ENCODE data around the gene LRRFIP1. TPM values are rescaled to one million over a fixed set of nuclear protein-coding genes. Genes with fewer than 3 reads are reported as not detected.

Gene LRRFIP1
- total and polyA plus RNA-seq, 12 donors, result 18.7 to 79.7 (median 51.8) TPM

GRCh38 chr2:237671466-237672138 lies 44.2 kb downstream of the LRRFIP1 start:
- H3K27ac ChIP-seq, result peak overlapping the region in 1 of 5 donors; percentile 60
- DNase-seq, result no peak
- no peaks in the 10 kb centered on the region for H3K9me3 ChIP-seq (replicated peaks in 1 of 3)
- TF ChIP-seq CTCF (IDR thresholded peaks at IDR 0.05), result no peak
- no peak for TF ChIP-seq POLR2A (IDR thresholded peaks at IDR 0.05)
- no peaks in the 10 kb centered on the region for H3K36me3 ChIP-seq (replicated peaks in 1 of 2)
- no peak overlapping the region for H3K4me3 ChIP-seq
- H3K4me1 ChIP-seq (replicated peaks in 1 of 2), result peaks cover 5 to 32% of the 10 kb centered on the region in 2 donors
- 80 to 83% (median 81%) methylated on average over 5 to 7 of the region's 7 CpGs for WGBS, 4 donors
- intact Hi-C loops (cut with DNase I), result loop anchor here (5.0 kb wide), 3 partner anchors 71 to 89 kb away; no protein-coding TSS in a partner anchor
- H3K27me3 ChIP-seq, result no peaks in the 10 kb centered on the region

DNA sequence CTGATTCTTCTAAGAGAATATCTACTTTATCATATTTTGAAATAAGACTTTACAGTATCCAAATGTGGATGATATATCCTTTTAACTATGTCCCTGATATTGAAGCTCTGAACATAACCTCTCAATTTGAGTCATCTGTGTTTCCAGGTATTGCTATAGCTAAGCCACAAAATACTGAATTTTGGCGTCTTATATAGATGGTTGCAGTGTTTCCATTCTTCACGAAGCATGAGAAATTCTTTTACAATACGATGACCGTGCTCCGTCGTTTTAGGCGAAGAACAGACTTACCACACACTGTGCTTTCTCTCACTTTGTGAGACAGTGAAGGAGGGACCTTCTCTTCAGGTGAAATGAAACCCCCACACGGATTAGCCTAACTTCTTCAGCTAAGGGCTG lies 45.3 kb downstream of the LRRFIP1 start:
- Histone ChIP-seq H3K27ac (no peak overlapping the region), H3K27me3 (no peaks in the 10 kb centered on the region), H3K36me3 (replicated peaks in 1 of 2) (no peaks in the 10 kb centered on the region), H3K4me3 (no peak overlapping the region), H3K9me3 (replicated peaks in 1 of 3) (no peaks in the 10 kb centered on the region), H3K4me1 (replicated peaks in 1 of 2) (peaks cover 9 to 41% of the 10 kb centered on the region in 2 donors)
- TF ChIP-seq CTCF (IDR thresholded peaks at IDR 0.05) (no peak), POLR2A (IDR thresholded peaks at IDR 0.05) (no peak)
- peak in 1 of 7 donors; percentile 19 for DNase-seq
- intact Hi-C loops (cut with DNase I), result loop anchor here (5.0 kb wide), 3 partner anchors 70 to 90 kb away; no protein-coding TSS in a partner anchor
- 69 to 77% (median 75%) methylated on average over 8 of the region's 8 CpGs for WGBS, 4 donors

DNA sequence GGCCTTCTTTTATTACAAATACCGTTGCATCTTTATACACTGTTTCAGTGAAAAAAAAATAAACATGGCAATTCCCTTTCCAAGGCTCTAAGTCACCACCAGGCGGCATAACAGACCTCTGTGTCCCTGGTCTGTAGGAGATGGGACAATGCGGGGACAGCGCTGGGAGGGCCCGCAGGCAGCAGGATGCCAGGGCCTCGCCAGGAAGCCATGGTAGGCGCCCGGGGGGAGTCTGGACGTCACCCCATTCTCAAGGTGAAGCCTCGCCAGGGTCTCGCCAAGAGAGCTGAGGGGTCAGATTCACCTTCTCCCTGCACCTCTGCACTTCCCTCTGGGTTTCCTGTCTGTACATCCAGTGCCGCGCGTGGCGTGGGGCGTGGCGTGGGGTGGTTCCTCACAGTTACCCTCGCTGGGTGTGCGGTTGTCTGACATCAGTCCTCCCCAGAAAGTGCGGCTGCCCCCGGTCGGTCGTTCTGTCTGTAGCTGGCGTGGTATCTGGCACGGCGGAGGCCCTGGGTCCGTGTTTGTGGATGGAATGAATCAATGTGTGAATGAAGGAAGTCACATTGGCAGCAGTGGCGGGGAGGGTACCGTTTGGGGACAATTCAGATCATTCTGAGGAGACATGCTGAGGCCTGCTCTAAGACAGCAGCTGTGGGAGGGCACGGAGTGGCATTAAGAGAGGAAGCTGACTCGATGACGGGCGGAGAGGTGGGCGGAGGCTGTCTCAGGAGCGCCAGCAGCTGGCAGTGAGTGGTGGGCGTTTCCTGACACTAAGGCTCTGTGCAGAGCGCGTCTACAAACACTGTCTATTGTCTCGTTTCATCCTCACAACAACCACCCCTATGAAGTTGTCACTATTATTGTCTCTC lies 46.0 kb downstream of the LRRFIP1 start:
- 47 to 68% (median 54%) methylated on average over 28 to 39 of the region's 39 CpGs for whole genome bisulfite sequencing, 4 donors
- Histone ChIP-seq H3K9me3 (replicated peaks in 1 of 3) (no peaks in the 10 kb centered on the region), H3K27me3 (no peaks in the 10 kb centered on the region), H3K4me3 (no peak overlapping the region), H3K4me1 (replicated peaks in 1 of 2) (peaks cover 9 to 48% of the 10 kb centered on the region in 2 donors), H3K27ac (peak overlapping the region in 2 of 5 donors; percentile 42 to 75), H3K36me3 (replicated peaks in 1 of 2) (no peaks in the 10 kb centered on the region)
- peak; percentile 48 to 86 (median 76) for TF ChIP-seq CTCF (IDR thresholded peaks at IDR 0.05)
- no peak for TF ChIP-seq POLR2A (IDR thresholded peaks at IDR 0.05)
- peak in 6 of 7 donors; percentile 46 to 85 (median 73) for DNase-seq
- intact Hi-C loops (cut with DNase I), result loop anchor here (5.0 kb wide), 3 partner anchors 69 to 91 kb away; no protein-coding TSS in a partner anchor

- 29 to 52% (median 37%) methylated on average over 16 to 17 of the region's 17 CpGs for WGBS, 4 donors
- peak; percentile 70 to 91 (median 73) for DNase-seq
- TF ChIP-seq CTCF (IDR thresholded peaks at IDR 0.05), result peak in 4 of 6 experiments; percentile 16 to 26 (median 19)
- TF ChIP-seq POLR2A (IDR thresholded peaks at IDR 0.05), result no peak
- Histone ChIP-seq H3K4me1 (replicated peaks in 1 of 2) (peaks cover 9 to 54% of the 10 kb centered on the region in 2 donors), H3K27ac (peak overlapping the region in 3 of 5 donors; percentile 7 to 75 (median 42)), H3K27me3 (no peaks in the 10 kb centered on the region), H3K4me3 (peak overlapping the region in 1 of 4 donors; percentile 20), H3K9me3 (replicated peaks in 1 of 3) (no peaks in the 10 kb centered on the region), H3K36me3 (replicated peaks in 1 of 2) (no peaks in the 10 kb centered on the region)
- intact Hi-C loops (cut with DNase I), result loop anchor here (5.0 kb wide), 3 partner anchors 67 to 93 kb away; no protein-coding TSS in a partner anchor
Measured at GRCh38 chr2:237674731-237675276, 47.4 kb downstream of the LRRFIP1 start.

Measured in adrenal gland (tissue), 12 donors.